HG03159 (cell line): ENCODE measurements around the gene LHX1.

ENCODE experiments used
- ATAC-seq: cut with Tn5 transposase; IDR thresholded peaks from one replicate; pipeline ENCODE4 v1.9.1; 2021; ENCODE audit warnings: mild to moderate bottlenecking, moderate library complexity; ENCODE audit not compliant: unreplicated experiment

LHX1 gene

GRCh38 chr17:36937001-36937958 lies at the start of gene LHX1:
TSS of gene LHX1 (plus strand) at chr17:36937475. CDS start at chr17:36938198, 723 bp downstream.
- ATAC-seq: no peak

- no peak for ATAC-seq
Measured at GRCh38 chr17:36888236-36888951, 48.9 kb upstream of the LHX1 start.

GRCh38 chr17:36889770-36890349 lies 47.4 kb upstream of the LHX1 start:
- ATAC-seq: no peak

GRCh38 chr17:36890398-36891168 lies 46.7 kb upstream of the LHX1 start:
- no peak for ATAC-seq

- ATAC-seq: no peak
Measured at GRCh38 chr17:36892112-36892838, 45.0 kb upstream of the LHX1 start.

GRCh38 chr17:36894177-36894576 lies 43.1 kb upstream of the LHX1 start:
- ATAC-seq: no peak

- ATAC-seq: no peak
Measured at GRCh38 chr17:36894925-36895324, 42.4 kb upstream of the LHX1 start.

GRCh38 chr17:36899250-36900159 lies 37.8 kb upstream of the LHX1 start:
- no peak for ATAC-seq

GRCh38 chr17:36900160-36900512 lies 37.1 kb upstream of the LHX1 start:
- ATAC-seq: no peak

GRCh38 chr17:36901506-36901905 lies 35.8 kb upstream of the LHX1 start:
- no peak for ATAC-seq

GRCh38 chr17:36907407-36907806 lies 29.9 kb upstream of the LHX1 start:
- ATAC-seq: no peak

GRCh38 chr17:36910513-36910912 lies 26.8 kb upstream of the LHX1 start:
- ATAC-seq: no peak

- no peak for ATAC-seq
Measured at GRCh38 chr17:36911001-36911400, 26.3 kb upstream of the LHX1 start.

- ATAC-seq: no peak
Measured at GRCh38 chr17:36913132-36913531, 24.1 kb upstream of the LHX1 start.

- no peak for ATAC-seq
Measured at GRCh38 chr17:36918211-36918691, 19.0 kb upstream of the LHX1 start.

- no peak for ATAC-seq
Measured at GRCh38 chr17:36919407-36919968, 17.8 kb upstream of the LHX1 start.

GRCh38 chr17:36920032-36921005 lies 17.0 kb upstream of the LHX1 start:
- ATAC-seq: no peak
